Keratinocyte (primary cell): ENCODE measurements around the gene LVRN. TPM values are rescaled to one million over a fixed set of nuclear protein-coding genes. Genes with fewer than 3 reads are reported as not detected.

Source experiments
- DNase-seq: peaks from one replicate; pipeline ENCODE4 v3.0.0-alpha.2; 2011; ENCODE audit warnings: low read depth, missing footprints, low spot score
- FAIRE-seq: peaks from 2 replicates; lab custom pipeline; 2011; peaks lifted over from hg19 to GRCh38; lab: Jason Lieb, UNC
- H2AFZ ChIP-seq: 2 replicates; pipeline ENCODE4 v1.6.0; 2012; ENCODE audit warnings: low read length, control low read depth, inconsistent platforms; ENCODE audit not compliant: control insufficient read depth
- H3K27ac ChIP-seq: 2 replicates; pipeline ENCODE4 v1.5.1; 2011; ENCODE audit warnings: low read length; ENCODE audit not compliant: control insufficient read depth, insufficient read depth
- H3K27me3 ChIP-seq: 3 replicates; pipeline ENCODE4 v1.6.0; 2011; ENCODE audit warnings: low read length; ENCODE audit not compliant: control insufficient read depth, insufficient read depth; ENCODE audit errors: extremely low read depth
- H3K36me3 ChIP-seq, 2 experiments: 2 replicates in 1 of 2; 3 replicates in 1 of 2; pipeline ENCODE4 v1.5.1; 2011; ENCODE audit warnings: low read length in 2 of 2, mild to moderate bottlenecking in 1 of 2; ENCODE audit not compliant: control insufficient read depth in 2 of 2, insufficient read depth in 2 of 2; ENCODE audit errors: extremely low read depth in 1 of 2
- H3K4me1 ChIP-seq: 3 replicates; pipeline ENCODE4 v1.5.1; 2011; ENCODE audit warnings: low read length; ENCODE audit not compliant: control insufficient read depth, insufficient read depth; ENCODE audit errors: extremely low read depth
- H3K4me2 ChIP-seq: 3 replicates; pipeline ENCODE4 v1.6.0; 2011; ENCODE audit warnings: low read depth, low read length; ENCODE audit not compliant: control insufficient read depth, insufficient read depth; ENCODE audit errors: extremely low read depth
- H3K4me3 ChIP-seq, 3 experiments: fragments of 200-600 bp in 1 of 3; sonication (generic) in 1 of 3; 2 replicates in 2 of 3; 3 replicates in 1 of 3; pipeline ENCODE4 v1.5.1; 2011 to 2016; ENCODE audit warnings: low read length in 3 of 3, mild to moderate bottlenecking in 3 of 3, control low read depth in 2 of 3, inconsistent platforms in 1 of 3, low read depth in 1 of 3, mixed read lengths in 1 of 3, mixed run types in 1 of 3, moderate library complexity in 1 of 3; ENCODE audit not compliant: control insufficient read depth in 2 of 3, insufficient read depth in 2 of 3; ENCODE audit errors: extremely low read depth in 1 of 3
- H3K79me2 ChIP-seq: 2 replicates; pipeline ENCODE4 v1.6.0; 2012; ENCODE audit warnings: low read length; ENCODE audit not compliant: control insufficient read depth, insufficient read depth
- H3K9ac ChIP-seq: 3 replicates; pipeline ENCODE4 v1.6.0; 2011; ENCODE audit warnings: low read length; ENCODE audit not compliant: control insufficient read depth, insufficient read depth; ENCODE audit errors: extremely low read depth
- H3K9me1 ChIP-seq: 3 replicates; pipeline ENCODE4 v1.6.0; 2011; ENCODE audit warnings: low read length; ENCODE audit not compliant: control insufficient read depth, insufficient read depth; ENCODE audit errors: extremely low read depth
- H3K9me3 ChIP-seq: 2 replicates; pipeline ENCODE4 v1.5.1; 2012; ENCODE audit warnings: low read depth, low read length; ENCODE audit not compliant: control insufficient read depth
- H4K20me1 ChIP-seq: 3 replicates; pipeline ENCODE4 v1.6.0; 2011; ENCODE audit warnings: low read length; ENCODE audit not compliant: control insufficient read depth, insufficient read depth; ENCODE audit errors: extremely low read depth
- CTCF ChIP-seq, 3 experiments: IDR thresholded peaks in 1 of 3; conservative IDR thresholded peaks in 1 of 3; optimal IDR thresholded peaks in 1 of 3; 2 replicates in 2 of 3; 3 replicates in 1 of 3; pipeline versions ENCODE3 to v1.5.1; 2011; ENCODE audit warnings: low read length in 3 of 3, mild to moderate bottlenecking in 3 of 3, moderate library complexity in 2 of 3, control low read depth in 1 of 3, inconsistent platforms in 1 of 3; ENCODE audit not compliant: insufficient read depth in 2 of 3; ENCODE audit errors: extremely low read depth in 1 of 3
- EZH2 ChIP-seq: IDR thresholded peaks from one replicate; pipeline ENCODE4 v1.6.1; 2012; ENCODE audit warnings: inconsistent platforms, mild to moderate bottlenecking, low read length, moderate library complexity
- dilution Hi-C: fragments of 300-500 bp; cut with MboI; formaldehyde crosslinking; loops from one replicate; pipeline ENCODE4 v1.7.0; 2020; ENCODE audit warnings: low sequenced_read_pairs; ENCODE audit not compliant: extremely low pct_ligation_motif_present
- polyA plus RNA-seq, 5 experiments: library from polyadenylated mRNA; depleted of rRNA in 3 of 5; stranded (reverse) in 3 of 5; stranded (forward) in 1 of 5; unstranded in 1 of 5; fragments of >200 nt; gene quantifications; 1 replicate in 1 of 5; 2 replicates in 3 of 5; 3 replicates in 1 of 5; pipeline versions ENCODE4 v1.2.1 to v1.2.3, GENCODE V29; 2011 to 2012; ENCODE audit warnings: missing spikeins in 2 of 5, low read depth in 1 of 5, low replicate concordance in 1 of 5

LVRN gene
- polyA plus RNA-seq, 1 donor (not counting 4 experiments of a cell fraction or from before 2014, with no cell fraction given): 0.08 TPM

- H3K79me2 ChIP-seq: no peaks in the 10 kb centered on the region
- H3K4me1 ChIP-seq: no peaks in the 10 kb centered on the region
- H4K20me1 ChIP-seq: no peaks in the 10 kb centered on the region
- no peak for FAIRE-seq
- H2AFZ ChIP-seq: no peak overlapping the region
- no peak for DNase-seq
- no peak overlapping the region for H3K9ac ChIP-seq
- TF ChIP-seq EZH2 (no peak), CTCF (optimal IDR thresholded peaks at IDR 0.05 in 1 of 3, IDR thresholded peaks at IDR 0.05 in 1 of 3, conservative IDR thresholded peaks at IDR 0.05 in 1 of 3; ENCODE audit: extremely low read depth in 1 of 3, insufficient read depth in 2 of 3, low read length in 3 of 3) (no peak)
- H3K27me3 ChIP-seq: no peaks in the 10 kb centered on the region
- H3K27ac ChIP-seq: no peak overlapping the region
- H3K9me1 ChIP-seq: no peaks in the 10 kb centered on the region
- no peaks in the 10 kb centered on the region for H3K9me3 ChIP-seq
- no peak overlapping the region for H3K4me3 ChIP-seq
- no peaks in the 10 kb centered on the region for H3K36me3 ChIP-seq
- dilution Hi-C loops: no loop called here
- H3K4me2 ChIP-seq: no peak overlapping the region
Measured at GRCh38 chr5:116013207-116013785, 51.0 kb downstream of the LVRN start.

- Histone ChIP-seq H2AFZ (no peak overlapping the region), H3K79me2 (no peaks in the 10 kb centered on the region), H3K9me1 (no peaks in the 10 kb centered on the region), H3K4me2 (no peak overlapping the region), H3K27ac (no peak overlapping the region), H4K20me1 (no peaks in the 10 kb centered on the region), H3K4me1 (no peaks in the 10 kb centered on the region), H3K9me3 (no peaks in the 10 kb centered on the region), H3K27me3 (no peaks in the 10 kb centered on the region), H3K36me3 (no peaks in the 10 kb centered on the region), H3K4me3 (no peak overlapping the region), H3K9ac (no peak overlapping the region)
- no peak for TF ChIP-seq CTCF (optimal IDR thresholded peaks at IDR 0.05 in 1 of 3, IDR thresholded peaks at IDR 0.05 in 1 of 3, conservative IDR thresholded peaks at IDR 0.05 in 1 of 3; ENCODE audit: extremely low read depth in 1 of 3, insufficient read depth in 2 of 3, low read length in 3 of 3)
- TF ChIP-seq EZH2: no peak
- no peak for FAIRE-seq
- dilution Hi-C loops: no loop called here
- no peak for DNase-seq
Measured at GRCh38 chr5:116013936-116014335, 51.7 kb downstream of the LVRN start.
